WTC11 (cell line): Measurements from ENCODE around the gene BASP1. TPM values are rescaled to one million over a fixed set of nuclear protein-coding genes. Genes with fewer than 3 reads are reported as not detected.

Source experiments
- ATAC-seq: fragments of 200-7000 bp; cut with Tn5 transposase; 2 replicates; pipeline ENCODE4 v1.10.0; 2021; ENCODE audit warnings: mild to moderate bottlenecking, moderate library complexity
- CTCF ChIA-PET: fragments of 300-600 bp; sonication (Branson Sonifier 250); formaldehyde crosslinking; loops from one replicate; lab custom pipeline; 2021; ENCODE audit warnings: antibody characterized with exemption; lab: Charles Lee
- POLR2A ChIA-PET: fragments of 350-600 bp; sonication (Branson Sonifier 250); formaldehyde crosslinking; loops from one replicate; lab custom pipeline; 2021; ENCODE audit warnings: antibody characterized with exemption; lab: Charles Lee
- DNase-seq: peaks from one replicate; pipeline ENCODE4 v3.0.0; 2021; ENCODE audit warnings: low spot score
- H3K27ac Mint-ChIP-seq: 2 replicates; pipeline ENCODE4 v1.8.0; 2021; ENCODE audit warnings: mixed read lengths
- H3K27me3 Mint-ChIP-seq: 2 replicates; pipeline ENCODE4 v1.8.0; 2021; ENCODE audit warnings: low read depth, mild to moderate bottlenecking, moderate library complexity, mixed read lengths
- H3K36me3 Mint-ChIP-seq: 2 replicates; pipeline ENCODE4 v1.8.0; 2021; ENCODE audit warnings: mixed read lengths
- H3K4me1 Mint-ChIP-seq: 2 replicates; pipeline ENCODE4 v1.8.0; 2022; ENCODE audit warnings: mixed read lengths
- H3K4me3 Mint-ChIP-seq: 2 replicates; pipeline ENCODE4 v1.8.0; 2021; ENCODE audit warnings: mild to moderate bottlenecking, moderate library complexity, mixed read lengths
- H3K9me3 Mint-ChIP-seq: 2 replicates; pipeline ENCODE4 v1.8.0; 2021; ENCODE audit warnings: mixed read lengths
- ATF1 ChIP-seq: sonication (generic); formaldehyde crosslinking; IDR thresholded peaks from 2 replicates; pipeline ENCODE4 v1.8.1; 2023; ENCODE audit warnings: mild to moderate bottlenecking, moderate library complexity, missing genetic modification reagents
- CREB1 ChIP-seq: sonication (generic); formaldehyde crosslinking; IDR thresholded peaks from 2 replicates; pipeline ENCODE4 v1.8.0; 2023; ENCODE audit warnings: mild to moderate bottlenecking, missing genetic modification reagents
- ELF4 ChIP-seq: sonication (generic); formaldehyde crosslinking; IDR thresholded peaks from 2 replicates; pipeline ENCODE4 v1.8.1; 2022; ENCODE audit warnings: low read depth, mild to moderate bottlenecking, moderate library complexity, missing genetic modification reagents
- ESRRA ChIP-seq: sonication (generic); formaldehyde crosslinking; IDR thresholded peaks from 2 replicates; pipeline ENCODE4 v1.8.1; 2022; ENCODE audit warnings: mild to moderate bottlenecking, missing genetic modification reagents, borderline replicate concordance
- GABPB1 ChIP-seq: sonication (generic); formaldehyde crosslinking; IDR thresholded peaks from 2 replicates; pipeline ENCODE4 v1.8.1; 2023; ENCODE audit warnings: mild to moderate bottlenecking, missing genetic modification reagents
- GTF2I ChIP-seq: fragments of 250-450 bp; sonication (Bioruptor Pico); conservative IDR thresholded peaks from 2 replicates; pipeline ENCODE4 v1.4.0; 2021; ENCODE audit warnings: mild to moderate bottlenecking
- RORB ChIP-seq: fragments of 250-450 bp; sonication (Bioruptor Pico); IDR thresholded peaks from 2 replicates; pipeline ENCODE4 v1.9.0; 2021; ENCODE audit warnings: mild to moderate bottlenecking
- SMAD3 ChIP-seq: sonication (generic); formaldehyde crosslinking; IDR thresholded peaks from 2 replicates; pipeline ENCODE4 v1.8.0; 2022; ENCODE audit warnings: missing genetic modification reagents, mild to moderate bottlenecking, borderline replicate concordance
- ZBTB21 ChIP-seq: sonication (generic); formaldehyde crosslinking; IDR thresholded peaks from 2 replicates; pipeline ENCODE4 v1.8.1; 2023; ENCODE audit warnings: mild to moderate bottlenecking, missing genetic modification reagents, borderline replicate concordance
- ZNF138 ChIP-seq: sonication (generic); formaldehyde crosslinking; conservative IDR thresholded peaks from 2 replicates; pipeline ENCODE4 v1.8.1; 2022; ENCODE audit warnings: mild to moderate bottlenecking, moderate library complexity, missing genetic modification reagents
- ZNF219 ChIP-seq: sonication (generic); formaldehyde crosslinking; IDR thresholded peaks from 2 replicates; pipeline ENCODE4 v1.8.0; 2023; ENCODE audit warnings: missing genetic modification reagents, mild to moderate bottlenecking, borderline replicate concordance
- ZNF317 ChIP-seq: sonication (generic); formaldehyde crosslinking; IDR thresholded peaks from 2 replicates; pipeline ENCODE4 v1.8.1; 2023; ENCODE audit warnings: low read depth, mild to moderate bottlenecking, moderate library complexity, missing genetic modification reagents, borderline replicate concordance
- ZNF671 ChIP-seq: fragments of 250-450 bp; sonication (Bioruptor Pico); IDR thresholded peaks from 2 replicates; pipeline ENCODE4 v1.8.0; 2021; ENCODE audit warnings: mild to moderate bottlenecking
- total RNA-seq: library from RNA; stranded (reverse); gene quantifications from 3 replicates; pipeline ENCODE4 v1.2.3, GENCODE V29; 2021
- TF ChIP-seq, protein P1 (sequence below): fragments of 250-450 bp; sonication (Bioruptor Pico); IDR thresholded peaks from 2 replicates; pipeline ENCODE4 v1.9.0; 2021; ENCODE audit warnings: mild to moderate bottlenecking
- TF ChIP-seq, protein P2 (sequence below): sonication (generic); formaldehyde crosslinking; IDR thresholded peaks from 2 replicates; pipeline ENCODE4 v1.8.0; 2023; ENCODE audit warnings: missing genetic modification reagents, mild to moderate bottlenecking, borderline replicate concordance
- TF ChIP-seq, protein P3 (sequence below): sonication (generic); formaldehyde crosslinking; IDR thresholded peaks from 2 replicates; pipeline ENCODE4 v1.8.0; 2023; ENCODE audit warnings: missing genetic modification reagents
- TF ChIP-seq, protein P4 (sequence below): fragments of 250-450 bp; sonication (Bioruptor Pico); IDR thresholded peaks from 2 replicates; pipeline ENCODE4 v1.9.0; 2021; ENCODE audit warnings: mild to moderate bottlenecking
- TF ChIP-seq, protein P5 (sequence below): sonication (generic); formaldehyde crosslinking; IDR thresholded peaks from 2 replicates; pipeline ENCODE4 v1.8.0; 2022; ENCODE audit warnings: mild to moderate bottlenecking, missing genetic modification reagents
- TF ChIP-seq, protein P6 (sequence below): fragments of 250-450 bp; sonication (Bioruptor Pico); conservative IDR thresholded peaks from 2 replicates; pipeline ENCODE4 v1.9.0; 2021; ENCODE audit warnings: mild to moderate bottlenecking

BASP1 gene
- total RNA-seq, 1 experiment from 2014 or later: 108 TPM

DNA sequence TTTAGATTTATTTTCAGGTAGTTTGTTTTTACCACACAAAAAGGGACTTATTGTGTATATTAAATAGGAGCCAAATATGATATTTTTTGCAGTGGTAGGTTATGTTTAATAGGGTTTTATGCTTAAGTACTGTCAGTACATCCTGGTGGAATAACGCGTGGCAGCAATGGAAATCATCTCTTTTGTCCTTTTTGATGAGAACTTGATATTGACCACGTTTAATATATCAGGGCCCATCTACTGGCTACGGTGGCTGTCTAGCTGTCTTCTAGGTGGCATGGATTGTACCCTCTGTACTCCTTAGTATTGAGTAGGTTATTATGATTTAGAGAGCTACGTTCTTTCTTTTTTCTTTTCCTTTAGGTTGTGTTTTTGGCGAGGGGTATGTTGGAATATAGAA is 2.6 kb downstream of the BASP1 start (continued):
- TF ChIP-seq, protein P1, sequence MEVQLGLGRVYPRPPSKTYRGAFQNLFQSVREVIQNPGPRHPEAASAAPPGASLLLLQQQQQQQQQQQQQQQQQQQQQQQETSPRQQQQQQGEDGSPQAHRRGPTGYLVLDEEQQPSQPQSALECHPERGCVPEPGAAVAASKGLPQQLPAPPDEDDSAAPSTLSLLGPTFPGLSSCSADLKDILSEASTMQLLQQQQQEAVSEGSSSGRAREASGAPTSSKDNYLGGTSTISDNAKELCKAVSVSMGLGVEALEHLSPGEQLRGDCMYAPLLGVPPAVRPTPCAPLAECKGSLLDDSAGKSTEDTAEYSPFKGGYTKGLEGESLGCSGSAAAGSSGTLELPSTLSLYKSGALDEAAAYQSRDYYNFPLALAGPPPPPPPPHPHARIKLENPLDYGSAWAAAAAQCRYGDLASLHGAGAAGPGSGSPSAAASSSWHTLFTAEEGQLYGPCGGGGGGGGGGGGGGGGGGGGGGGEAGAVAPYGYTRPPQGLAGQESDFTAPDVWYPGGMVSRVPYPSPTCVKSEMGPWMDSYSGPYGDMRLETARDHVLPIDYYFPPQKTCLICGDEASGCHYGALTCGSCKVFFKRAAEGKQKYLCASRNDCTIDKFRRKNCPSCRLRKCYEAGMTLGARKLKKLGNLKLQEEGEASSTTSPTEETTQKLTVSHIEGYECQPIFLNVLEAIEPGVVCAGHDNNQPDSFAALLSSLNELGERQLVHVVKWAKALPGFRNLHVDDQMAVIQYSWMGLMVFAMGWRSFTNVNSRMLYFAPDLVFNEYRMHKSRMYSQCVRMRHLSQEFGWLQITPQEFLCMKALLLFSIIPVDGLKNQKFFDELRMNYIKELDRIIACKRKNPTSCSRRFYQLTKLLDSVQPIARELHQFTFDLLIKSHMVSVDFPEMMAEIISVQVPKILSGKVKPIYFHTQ (CRISPR knock-in tag): no peak
- no peak for TF ChIP-seq GABPB1 (CRISPR knock-in tag)
- TF ChIP-seq, protein P2, sequence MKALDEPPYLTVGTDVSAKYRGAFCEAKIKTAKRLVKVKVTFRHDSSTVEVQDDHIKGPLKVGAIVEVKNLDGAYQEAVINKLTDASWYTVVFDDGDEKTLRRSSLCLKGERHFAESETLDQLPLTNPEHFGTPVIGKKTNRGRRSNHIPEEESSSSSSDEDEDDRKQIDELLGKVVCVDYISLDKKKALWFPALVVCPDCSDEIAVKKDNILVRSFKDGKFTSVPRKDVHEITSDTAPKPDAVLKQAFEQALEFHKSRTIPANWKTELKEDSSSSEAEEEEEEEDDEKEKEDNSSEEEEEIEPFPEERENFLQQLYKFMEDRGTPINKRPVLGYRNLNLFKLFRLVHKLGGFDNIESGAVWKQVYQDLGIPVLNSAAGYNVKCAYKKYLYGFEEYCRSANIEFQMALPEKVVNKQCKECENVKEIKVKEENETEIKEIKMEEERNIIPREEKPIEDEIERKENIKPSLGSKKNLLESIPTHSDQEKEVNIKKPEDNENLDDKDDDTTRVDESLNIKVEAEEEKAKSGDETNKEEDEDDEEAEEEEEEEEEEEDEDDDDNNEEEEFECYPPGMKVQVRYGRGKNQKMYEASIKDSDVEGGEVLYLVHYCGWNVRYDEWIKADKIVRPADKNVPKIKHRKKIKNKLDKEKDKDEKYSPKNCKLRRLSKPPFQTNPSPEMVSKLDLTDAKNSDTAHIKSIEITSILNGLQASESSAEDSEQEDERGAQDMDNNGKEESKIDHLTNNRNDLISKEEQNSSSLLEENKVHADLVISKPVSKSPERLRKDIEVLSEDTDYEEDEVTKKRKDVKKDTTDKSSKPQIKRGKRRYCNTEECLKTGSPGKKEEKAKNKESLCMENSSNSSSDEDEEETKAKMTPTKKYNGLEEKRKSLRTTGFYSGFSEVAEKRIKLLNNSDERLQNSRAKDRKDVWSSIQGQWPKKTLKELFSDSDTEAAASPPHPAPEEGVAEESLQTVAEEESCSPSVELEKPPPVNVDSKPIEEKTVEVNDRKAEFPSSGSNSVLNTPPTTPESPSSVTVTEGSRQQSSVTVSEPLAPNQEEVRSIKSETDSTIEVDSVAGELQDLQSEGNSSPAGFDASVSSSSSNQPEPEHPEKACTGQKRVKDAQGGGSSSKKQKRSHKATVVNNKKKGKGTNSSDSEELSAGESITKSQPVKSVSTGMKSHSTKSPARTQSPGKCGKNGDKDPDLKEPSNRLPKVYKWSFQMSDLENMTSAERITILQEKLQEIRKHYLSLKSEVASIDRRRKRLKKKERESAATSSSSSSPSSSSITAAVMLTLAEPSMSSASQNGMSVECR (CRISPR knock-in tag): no peak
- no peak for TF ChIP-seq ZNF138 (CRISPR knock-in tag)
- TF ChIP-seq, protein P3, sequence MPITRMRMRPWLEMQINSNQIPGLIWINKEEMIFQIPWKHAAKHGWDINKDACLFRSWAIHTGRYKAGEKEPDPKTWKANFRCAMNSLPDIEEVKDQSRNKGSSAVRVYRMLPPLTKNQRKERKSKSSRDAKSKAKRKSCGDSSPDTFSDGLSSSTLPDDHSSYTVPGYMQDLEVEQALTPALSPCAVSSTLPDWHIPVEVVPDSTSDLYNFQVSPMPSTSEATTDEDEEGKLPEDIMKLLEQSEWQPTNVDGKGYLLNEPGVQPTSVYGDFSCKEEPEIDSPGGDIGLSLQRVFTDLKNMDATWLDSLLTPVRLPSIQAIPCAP (CRISPR knock-in tag): no peak
- no peak for TF ChIP-seq ZBTB21 (CRISPR knock-in tag)
- no peak for TF ChIP-seq ESRRA (CRISPR knock-in tag)
- TF ChIP-seq, all 79 proteins: peak for 0

DNA sequence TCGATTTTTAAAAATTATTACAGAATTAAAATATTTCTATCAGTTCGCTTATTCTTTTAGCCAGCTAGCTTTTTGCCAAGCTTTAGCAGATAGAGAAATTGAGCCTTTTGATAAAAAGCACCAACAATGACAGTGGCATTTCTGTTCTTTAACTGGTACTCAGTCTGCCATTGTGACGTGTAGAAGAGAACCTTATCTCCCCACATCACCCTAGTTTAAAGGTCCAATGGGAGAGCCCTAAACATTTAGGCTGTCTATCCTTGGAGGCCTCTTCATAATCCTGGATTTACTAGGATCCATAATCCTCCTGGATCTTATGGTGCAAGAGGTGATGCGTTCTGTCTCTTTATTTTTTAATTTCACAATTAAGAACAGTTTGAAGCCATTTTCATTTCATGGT is 3.0 kb downstream of the BASP1 start:
- ChIA-PET POLR2A (no interaction called here), CTCF (no interaction called here)
- H3K27me3 Mint-ChIP-seq: no peaks in the 10 kb centered on the region
- peaks cover 68% of the 10 kb centered on the region for H3K4me1 Mint-ChIP-seq
- no peak for TF ChIP-seq CREB1 (CRISPR knock-in tag)
- TF ChIP-seq ATF1 (CRISPR knock-in tag): no peak
- TF ChIP-seq, protein P4, sequence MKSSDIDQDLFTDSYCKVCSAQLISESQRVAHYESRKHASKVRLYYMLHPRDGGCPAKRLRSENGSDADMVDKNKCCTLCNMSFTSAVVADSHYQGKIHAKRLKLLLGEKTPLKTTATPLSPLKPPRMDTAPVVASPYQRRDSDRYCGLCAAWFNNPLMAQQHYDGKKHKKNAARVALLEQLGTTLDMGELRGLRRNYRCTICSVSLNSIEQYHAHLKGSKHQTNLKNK (CRISPR knock-in tag): no peak
- TF ChIP-seq SMAD3 (CRISPR knock-in tag): no peak
- TF ChIP-seq GTF2I (CRISPR knock-in tag): no peak
- no peak for TF ChIP-seq ZNF219 (CRISPR knock-in tag)
- TF ChIP-seq ELF4 (CRISPR knock-in tag): no peak
- TF ChIP-seq ZNF671 (CRISPR knock-in tag): no peak
- no peak for TF ChIP-seq RORB
- TF ChIP-seq ZNF317: no peak
- TF ChIP-seq, protein P5, sequence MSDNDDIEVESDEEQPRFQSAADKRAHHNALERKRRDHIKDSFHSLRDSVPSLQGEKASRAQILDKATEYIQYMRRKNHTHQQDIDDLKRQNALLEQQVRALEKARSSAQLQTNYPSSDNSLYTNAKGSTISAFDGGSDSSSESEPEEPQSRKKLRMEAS: no peak
- TF ChIP-seq, protein P6, sequence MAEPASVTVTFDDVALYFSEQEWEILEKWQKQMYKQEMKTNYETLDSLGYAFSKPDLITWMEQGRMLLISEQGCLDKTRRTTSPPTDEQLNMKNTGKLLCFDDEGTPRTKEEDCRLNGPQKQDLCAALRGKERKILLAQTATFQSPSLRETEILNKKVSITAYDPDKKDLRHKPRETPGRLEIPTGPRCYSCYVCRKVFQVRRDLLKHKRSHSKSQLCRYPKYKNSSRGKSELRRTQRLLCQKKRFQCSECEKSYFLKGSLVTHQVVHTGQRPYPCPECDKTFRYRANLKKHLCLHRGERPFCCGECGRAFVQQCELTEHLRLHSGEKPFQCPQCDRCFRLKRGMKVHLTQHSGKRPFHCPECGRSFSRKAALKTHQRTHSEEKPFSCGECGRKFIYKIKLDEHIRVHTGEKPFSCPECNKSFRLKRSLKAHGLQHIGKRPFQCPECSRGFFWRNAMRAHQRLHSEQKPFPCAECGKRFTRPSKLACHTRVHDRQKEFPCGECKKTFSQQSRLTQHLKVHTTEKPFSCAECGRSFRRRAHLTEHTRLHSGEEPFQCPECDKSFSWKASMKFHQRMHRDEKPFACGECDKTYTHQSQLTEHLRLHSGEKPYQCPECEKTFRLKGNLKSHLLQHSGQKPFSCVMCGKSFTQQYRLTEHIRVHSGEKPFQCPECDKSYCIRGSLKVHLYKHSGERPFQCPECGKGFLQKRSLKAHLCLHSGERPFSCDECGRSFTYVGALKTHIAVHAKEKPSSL: no peak
- H3K36me3 Mint-ChIP-seq: no peaks in the 10 kb centered on the region
- H3K4me3 Mint-ChIP-seq: no peak overlapping the region
- H3K9me3 Mint-ChIP-seq: no peaks in the 10 kb centered on the region
- DNase-seq: no peak
- no peak for ATAC-seq
- no peak overlapping the region for H3K27ac Mint-ChIP-seq
